SKM-1 treated with dmso at 0.1 percent for 144 hours (cell line): ENCODE results near the gene ASPRV1.
"Not testable (repeated sequence)": the region's sequence is repeated elsewhere in the genome, so short reads cannot be mapped to it uniquely, and the experiment has no call there.

ENCODE experiments used
- DNase-seq: peaks from one replicate; lab custom pipeline; 2025; ENCODE audit not compliant: unreplicated experiment; lab: John Stamatoyannopoulos, UW

The ASPRV1 gene

GRCh38 chr2:69962986-69963730, 1.7 kb upstream of the ASPRV1 start:
- no peak for DNase-seq

GRCh38 chr2:69960821-69961220, 610 bp downstream of the ASPRV1 start:
- no peak for DNase-seq

DNA sequence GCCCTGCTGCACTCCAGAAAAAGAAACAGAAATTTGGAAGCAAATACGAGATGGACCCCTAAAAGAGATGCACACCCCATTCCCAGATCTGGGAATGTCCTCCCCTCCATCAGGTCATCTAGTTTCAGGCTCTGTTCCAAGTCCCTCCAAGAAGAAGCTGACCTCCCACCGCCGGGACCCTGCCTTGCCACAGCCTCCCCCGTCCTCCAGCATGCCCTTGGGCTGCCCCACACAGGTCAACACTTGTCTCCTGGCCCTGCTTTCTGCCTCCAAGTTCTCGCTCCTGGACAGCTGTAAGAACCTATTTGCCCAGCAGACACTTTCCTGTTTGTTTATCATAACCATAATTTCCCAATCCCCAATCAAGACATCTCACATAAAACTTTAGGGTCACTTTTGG, 2.0 kb downstream of the ASPRV1 start:
- DNase-seq = no peak

- no peak for DNase-seq
These were observed 3.0 kb downstream of the ASPRV1 start for GRCh38 chr2:69958480-69958879.

GRCh38 chr2:69957965-69958364, 3.5 kb downstream of the ASPRV1 start:
- no peak for DNase-seq

DNA sequence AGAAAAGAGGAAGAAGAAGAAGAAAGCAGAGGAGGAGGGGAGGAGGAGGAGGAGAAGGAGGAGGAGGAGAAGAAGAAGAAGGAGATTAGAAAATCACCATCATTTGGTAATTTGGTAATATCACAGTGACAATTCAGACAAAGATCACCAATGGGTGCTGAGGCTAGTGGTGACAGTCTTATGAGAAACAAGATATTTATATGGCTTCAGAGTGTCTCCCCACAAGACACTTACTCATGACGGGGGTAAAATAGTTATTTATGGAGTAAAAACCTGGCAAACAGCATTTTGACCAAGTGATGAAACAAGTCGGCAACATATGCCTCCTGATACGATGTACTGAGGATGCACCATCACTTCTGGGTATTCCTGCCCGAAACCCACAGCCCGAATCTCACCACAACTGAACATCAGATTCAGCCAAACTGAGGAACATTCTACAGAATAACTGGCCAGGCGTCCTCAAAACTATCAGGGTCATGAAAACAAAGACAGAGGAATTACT, 4.9 kb downstream of the ASPRV1 start:
- DNase-seq = no peak

DNA sequence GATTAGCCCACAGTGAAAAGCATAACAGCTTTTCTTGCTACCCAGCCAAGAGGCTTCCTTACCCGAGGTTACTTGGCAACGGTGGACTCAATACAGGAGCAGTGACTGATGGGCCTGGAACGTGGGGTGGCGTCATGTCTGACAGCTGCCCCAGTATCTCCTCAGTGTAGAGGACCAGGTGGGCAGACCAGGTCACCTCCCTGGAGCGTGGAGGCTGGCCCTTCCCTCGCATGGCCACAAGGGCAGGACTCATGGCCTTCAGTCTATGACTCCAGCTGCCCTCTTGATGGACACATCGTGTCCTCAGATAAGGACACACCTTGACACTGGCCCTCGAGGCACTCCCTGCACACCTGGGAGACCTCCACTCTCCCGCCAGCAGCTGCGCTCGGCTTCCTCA, 6.4 kb downstream of the ASPRV1 start:
- DNase-seq = no peak

DNA sequence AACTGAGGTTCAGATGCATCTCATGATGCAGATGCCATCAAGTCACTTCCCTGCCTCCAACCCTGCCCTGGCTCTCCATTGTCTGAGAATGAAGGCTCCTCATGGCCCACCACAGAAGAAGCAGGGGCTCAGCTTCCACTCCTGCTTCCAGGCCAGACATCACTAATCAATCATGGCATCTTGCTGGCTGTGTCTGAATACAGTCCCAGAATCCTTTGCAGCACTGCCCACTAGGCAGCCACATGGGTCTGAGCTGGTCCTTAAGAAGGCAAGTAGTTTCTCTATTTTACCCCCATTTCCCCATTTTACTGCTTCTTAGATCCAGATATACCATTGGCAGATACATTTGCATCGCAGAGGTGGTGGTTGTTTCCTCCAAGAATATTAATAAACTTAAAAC, 7.3 kb downstream of the ASPRV1 start:
- DNase-seq = no peak

DNA sequence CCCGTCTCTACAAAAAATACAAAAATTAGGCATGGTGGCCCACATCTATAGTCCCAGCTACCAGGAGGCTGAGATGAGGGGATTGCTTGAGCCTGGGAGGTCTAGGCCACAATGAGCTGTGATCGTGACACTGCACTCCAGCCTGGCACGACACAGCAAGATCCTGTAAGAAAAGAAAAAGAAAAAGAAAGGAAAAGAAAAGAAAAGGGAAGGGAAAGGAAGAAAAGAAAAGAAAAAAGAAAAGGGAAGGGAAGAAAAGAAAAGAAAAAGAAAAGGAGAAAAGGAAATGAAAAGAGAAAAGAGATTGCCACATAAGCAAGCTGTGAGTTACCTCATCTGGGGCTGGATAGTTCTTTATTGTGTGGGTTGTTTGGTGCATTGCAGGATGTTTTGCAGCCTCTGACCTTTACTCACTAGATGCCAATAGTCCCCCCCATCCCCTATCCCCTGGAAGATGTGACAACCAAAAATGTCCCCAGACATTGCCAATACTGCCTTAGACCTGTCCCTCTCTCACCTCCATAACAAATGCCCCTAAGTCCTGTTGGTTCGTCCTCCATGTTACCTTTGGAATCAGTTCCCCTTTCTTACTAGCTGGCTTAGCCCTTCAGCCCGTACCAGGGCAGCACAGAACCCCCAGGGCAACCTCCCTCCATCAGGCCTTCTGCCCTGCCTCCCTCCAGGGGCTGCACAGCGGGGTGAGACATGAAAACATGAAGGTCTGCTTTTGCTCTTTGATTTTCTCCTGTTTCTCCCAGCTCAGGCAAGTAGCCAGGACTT, 8.9 kb downstream of the ASPRV1 start:
- DNase-seq = no peak

DNA sequence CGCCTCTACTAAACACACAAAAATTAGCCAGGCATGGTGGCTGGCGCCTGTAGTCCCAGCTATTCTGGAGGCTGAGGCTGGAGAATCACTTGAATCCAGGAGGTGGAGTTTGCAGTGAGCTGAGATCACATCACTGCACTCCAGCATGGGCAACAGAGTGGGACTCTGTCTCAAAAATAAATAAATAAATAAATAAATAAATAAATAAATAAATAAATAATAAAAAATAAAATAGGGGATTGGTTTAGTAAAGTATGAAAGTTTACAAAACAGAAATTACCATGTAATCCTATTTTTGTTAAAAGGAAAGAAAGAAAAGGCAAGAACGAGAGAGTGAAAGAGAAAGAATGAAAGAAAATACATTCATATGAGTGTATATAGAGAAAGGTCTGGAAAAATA, 10.8 kb downstream of the ASPRV1 start:
- DNase-seq = not testable (repeated sequence)

- no peak for DNase-seq
These were observed 11.2 kb downstream of the ASPRV1 start for GRCh38 chr2:69950241-69950640.

DNA sequence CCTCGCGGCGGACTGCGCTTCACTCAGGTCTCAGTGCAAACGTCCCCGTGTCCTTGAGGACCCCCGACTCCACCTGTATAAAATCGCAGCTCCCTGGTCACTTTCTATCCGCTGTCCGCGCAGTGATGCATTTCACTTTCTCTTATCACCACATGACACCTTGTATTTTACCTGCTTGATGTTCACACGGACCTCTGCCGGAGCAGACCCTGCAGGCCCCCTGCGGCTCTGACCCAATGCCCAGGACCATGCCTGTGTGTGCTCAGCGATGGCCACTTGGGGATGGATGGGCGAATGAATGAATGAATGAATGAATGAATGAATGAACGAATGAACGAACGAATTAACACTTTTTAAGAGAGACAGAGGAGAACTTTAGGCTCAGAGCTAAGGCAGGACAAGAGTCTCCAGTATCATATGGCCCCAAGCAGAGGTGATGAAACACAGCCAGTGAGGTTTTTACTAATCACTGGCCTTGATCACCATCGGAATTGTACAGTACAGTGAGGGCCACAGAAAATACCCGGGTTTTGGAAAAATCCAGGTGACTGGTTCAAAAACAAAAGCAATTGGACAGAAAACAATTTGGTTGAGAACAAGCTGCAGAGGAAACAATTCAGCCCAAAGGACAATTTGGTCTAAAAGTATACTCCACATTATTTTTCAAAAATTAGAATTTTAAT, 12.3 kb downstream of the ASPRV1 start:
- no peak for DNase-seq

DNA sequence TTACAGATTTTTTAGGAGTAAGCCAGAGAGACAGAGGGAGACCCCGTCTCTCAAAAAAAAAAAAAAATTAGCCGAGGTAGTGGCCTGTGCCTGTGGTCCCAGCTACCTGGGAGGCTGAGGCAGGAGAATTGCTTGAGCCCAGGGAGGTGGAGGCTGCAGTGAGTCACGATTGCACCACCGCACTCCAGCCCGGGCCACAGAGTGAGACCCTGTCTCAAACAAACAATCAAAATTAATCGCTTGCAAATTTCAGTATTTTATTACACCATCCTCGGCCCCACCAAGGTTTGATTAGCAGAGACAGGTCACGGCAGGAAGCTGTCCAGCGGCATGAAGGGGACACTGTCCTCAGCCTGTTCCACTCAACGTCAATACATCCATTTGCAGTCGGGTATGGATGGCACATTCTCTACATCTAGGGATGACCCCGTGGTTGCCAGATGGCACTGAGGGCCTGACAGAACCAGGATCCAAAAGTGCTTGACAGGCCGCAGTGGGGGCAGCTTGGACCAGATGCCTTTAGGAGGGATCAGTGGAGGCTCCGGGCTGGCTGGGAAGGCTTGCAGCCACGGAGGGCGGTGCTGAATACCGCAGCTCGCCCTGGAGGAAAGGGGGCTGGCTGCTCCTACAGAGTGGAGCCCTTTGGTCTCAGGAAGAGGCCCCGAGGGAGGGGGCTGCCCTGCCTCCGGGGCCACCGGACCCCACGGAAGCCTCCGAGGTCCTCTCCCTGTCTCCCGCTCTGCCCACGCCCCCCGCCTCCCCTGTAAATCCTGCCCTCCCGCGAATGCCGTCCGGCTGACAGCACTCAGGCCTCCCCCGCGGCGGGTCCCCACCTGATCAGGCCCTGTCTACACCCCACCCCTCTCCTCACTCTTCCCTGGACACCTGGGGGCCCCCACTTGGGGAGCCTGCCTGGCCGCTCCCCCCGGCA, 13.1 kb downstream of the ASPRV1 start:
- no peak for DNase-seq

DNA sequence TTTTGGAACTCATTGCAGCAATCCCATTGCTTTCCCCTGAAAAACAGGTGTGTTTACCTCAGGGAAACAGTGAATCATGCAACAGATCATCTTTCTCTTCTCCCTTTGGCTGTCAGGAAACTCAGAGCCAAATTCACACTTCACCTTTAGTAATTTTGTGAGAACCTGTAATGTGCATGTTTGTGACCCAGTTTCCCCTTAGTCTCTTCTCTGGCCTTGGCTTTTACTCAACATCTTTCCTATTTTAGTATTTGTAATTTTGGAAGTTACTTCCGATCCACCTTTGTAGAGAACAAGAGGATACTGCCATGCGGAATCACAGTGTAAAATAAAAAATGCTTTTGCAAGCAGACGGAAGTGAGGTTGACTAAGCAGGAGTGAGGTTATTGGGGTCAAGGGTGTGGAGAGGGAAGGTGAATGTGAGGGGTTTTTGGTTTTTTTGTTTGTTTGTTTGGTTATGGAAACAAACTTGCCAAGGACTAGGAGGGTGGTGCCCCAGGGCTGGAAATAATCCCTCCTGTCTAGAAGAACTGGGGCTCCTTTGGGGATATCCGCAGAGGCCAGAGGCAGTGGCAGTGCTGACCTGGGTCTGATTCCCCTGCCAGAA, 14.0 kb downstream of the ASPRV1 start:
- DNase-seq = no peak

DNA sequence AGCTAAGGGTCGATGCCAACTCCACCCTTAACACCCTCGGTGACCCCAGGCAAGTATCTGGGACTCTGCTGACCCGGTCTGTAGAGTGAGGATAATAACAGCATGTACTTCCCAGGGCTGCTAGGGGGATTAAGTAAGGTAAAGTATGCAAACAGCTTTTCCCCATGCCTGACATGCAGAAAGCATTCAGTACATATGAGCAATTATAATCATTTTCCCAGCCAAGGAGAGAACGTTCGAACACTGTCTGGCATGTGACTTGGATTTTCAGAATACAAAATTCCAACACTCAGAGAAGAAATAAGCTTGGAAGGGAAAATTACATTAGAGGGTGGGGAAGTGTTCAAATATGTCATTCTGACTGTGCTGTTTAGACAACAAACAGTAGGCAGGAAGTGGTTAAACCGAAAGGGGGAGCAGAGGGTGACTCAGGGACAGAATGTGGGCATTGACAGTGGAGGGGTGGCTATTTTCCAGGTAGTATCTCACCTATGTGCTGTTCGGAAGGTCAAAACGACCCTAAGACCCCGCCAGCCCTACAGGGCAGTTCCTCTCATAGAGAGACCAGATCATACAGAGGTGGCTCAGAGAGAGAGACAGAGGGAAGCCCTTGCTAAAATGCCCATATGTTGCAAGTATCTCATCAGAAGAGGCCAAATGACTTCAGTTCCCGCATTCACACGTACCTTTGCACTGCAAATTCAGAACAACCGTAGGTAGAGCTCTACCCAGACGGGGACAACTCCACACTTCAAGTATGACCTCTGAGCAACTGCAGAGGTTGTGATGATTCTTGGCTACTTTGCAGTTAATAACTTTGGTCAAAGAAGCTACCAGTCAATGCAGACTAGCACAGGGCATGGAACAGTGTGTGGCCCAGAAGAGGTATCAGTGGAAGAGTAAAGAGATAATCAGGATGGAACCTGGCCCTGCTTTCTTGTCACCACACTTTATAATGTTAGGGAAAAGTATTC, 14.8 kb downstream of the ASPRV1 start:
- peak; percentile 55 for DNase-seq

DNA sequence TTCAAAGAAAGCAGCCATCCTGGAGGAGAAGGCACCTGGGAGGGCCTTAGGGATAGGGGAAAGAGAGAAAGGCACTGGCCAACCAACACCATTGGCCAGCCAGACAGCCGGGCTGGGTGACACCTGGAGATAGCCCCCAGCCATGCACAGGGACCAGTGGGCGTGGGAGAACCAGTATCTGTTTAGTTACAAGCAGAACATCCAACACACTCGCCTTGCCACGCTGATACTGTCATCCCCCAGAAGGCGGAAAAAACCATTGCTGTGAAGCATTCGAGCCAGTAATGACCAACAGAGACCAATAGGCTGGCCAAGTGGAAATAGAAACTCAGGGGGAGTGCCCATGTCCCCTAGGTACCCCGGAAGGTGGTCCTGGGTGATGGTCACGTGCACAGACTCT, 15.5 kb downstream of the ASPRV1 start:
- no peak for DNase-seq

GRCh38 chr2:69945441-69945840, 16.0 kb downstream of the ASPRV1 start:
- DNase-seq = peak; percentile 61

GRCh38 chr2:69944756-69945155, 16.7 kb downstream of the ASPRV1 start:
- no peak for DNase-seq
